ENCODE results near the gene ARID2.

ARID2 gene

GRCh38 chr12:45725631-45726602 lies 3.6 kb upstream of the ARID2 start:
- peak overlapping the region; percentile 67 for H3K4me3 ChIP-seq (ENCODE audit: low read length)
- H3K9me3 ChIP-seq (ENCODE audit: control insufficient read depth, low read length) = no peaks in the 10 kb centered on the region
- H3K27me3 ChIP-seq (ENCODE audit: control insufficient read depth, insufficient read depth, low read length) = no peaks in the 10 kb centered on the region
- peaks cover 6% of the 10 kb centered on the region for H3K4me1 ChIP-seq (ENCODE audit: control insufficient read depth, insufficient read depth, low read length)
- no peaks in the 10 kb centered on the region for H3K36me3 ChIP-seq (ENCODE audit: control insufficient read depth, insufficient read depth, low read length)
- peak overlapping the region; percentile 92 for H3K9ac ChIP-seq (ENCODE audit: low read length)

- peak overlapping the region; percentile 92 for H3K9ac ChIP-seq (ENCODE audit: low read length)
- peaks cover 6% of the 10 kb centered on the region for H3K4me1 ChIP-seq (ENCODE audit: control insufficient read depth, insufficient read depth, low read length)
Measured at GRCh38 chr12:45726603-45727300, 2.8 kb upstream of the ARID2 start.

GRCh38 chr12:45727301-45727979 lies 2.1 kb upstream of the ARID2 start:
- Histone ChIP-seq H3K9ac (ENCODE audit: low read length) (peak overlapping the region; percentile 92), H3K27me3 (ENCODE audit: control insufficient read depth, insufficient read depth, low read length) (no peaks in the 10 kb centered on the region), H3K36me3 (ENCODE audit: control insufficient read depth, insufficient read depth, low read length) (no peaks in the 10 kb centered on the region), H3K9me3 (ENCODE audit: control insufficient read depth, low read length) (no peaks in the 10 kb centered on the region), H3K4me1 (ENCODE audit: control insufficient read depth, insufficient read depth, low read length) (peaks cover 6% of the 10 kb centered on the region), H3K4me3 (ENCODE audit: low read length) (peak overlapping the region; percentile 67)

More at GRCh38 chr12:45726603-45727300, 2.8 kb upstream of the ARID2 start:
- Histone ChIP-seq H3K4me3 (ENCODE audit: low read length) (peak overlapping the region; percentile 67), H3K36me3 (ENCODE audit: control insufficient read depth, insufficient read depth, low read length) (no peaks in the 10 kb centered on the region), H3K9me3 (ENCODE audit: control insufficient read depth, low read length) (no peaks in the 10 kb centered on the region), H3K27me3 (ENCODE audit: control insufficient read depth, insufficient read depth, low read length) (no peaks in the 10 kb centered on the region)

- Histone ChIP-seq H3K4me1 (ENCODE audit: control insufficient read depth, insufficient read depth, low read length) (peaks cover 10% of the 10 kb centered on the region), H3K9me3 (ENCODE audit: control insufficient read depth, low read length) (no peaks in the 10 kb centered on the region), H3K4me3 (ENCODE audit: low read length) (peak overlapping the region; percentile 67), H3K27me3 (ENCODE audit: control insufficient read depth, insufficient read depth, low read length) (no peaks in the 10 kb centered on the region), H3K36me3 (ENCODE audit: control insufficient read depth, insufficient read depth, low read length) (no peaks in the 10 kb centered on the region), H3K9ac (ENCODE audit: low read length) (peak overlapping the region; percentile 92)
Measured at GRCh38 chr12:45727980-45728629, 1.4 kb upstream of the ARID2 start.

GRCh38 chr12:45728630-45729232 lies 775 bp upstream of the ARID2 start:
- Histone ChIP-seq H3K4me1 (ENCODE audit: control insufficient read depth, insufficient read depth, low read length) (peaks cover 10% of the 10 kb centered on the region), H3K27me3 (ENCODE audit: control insufficient read depth, insufficient read depth, low read length) (no peaks in the 10 kb centered on the region), H3K9ac (ENCODE audit: low read length) (peak overlapping the region; percentile 92), H3K36me3 (ENCODE audit: control insufficient read depth, insufficient read depth, low read length) (no peaks in the 10 kb centered on the region), H3K9me3 (ENCODE audit: control insufficient read depth, low read length) (no peaks in the 10 kb centered on the region), H3K4me3 (ENCODE audit: low read length) (peak overlapping the region; percentile 67)

GRCh38 chr12:45730084-45730347 lies 510 bp downstream of the ARID2 start:
- no peaks in the 10 kb centered on the region for H3K27me3 ChIP-seq (ENCODE audit: control insufficient read depth, insufficient read depth, low read length)
- H3K36me3 ChIP-seq (ENCODE audit: control insufficient read depth, insufficient read depth, low read length) = no peaks in the 10 kb centered on the region
- H3K4me3 ChIP-seq (ENCODE audit: low read length) = peak overlapping the region; percentile 75
- no peaks in the 10 kb centered on the region for H3K9me3 ChIP-seq (ENCODE audit: control insufficient read depth, low read length)
- peak overlapping the region; percentile 97 for H3K9ac ChIP-seq (ENCODE audit: low read length)
- peaks cover 8% of the 10 kb centered on the region for H3K4me1 ChIP-seq (ENCODE audit: control insufficient read depth, insufficient read depth, low read length)

- Histone ChIP-seq H3K9me3 (ENCODE audit: control insufficient read depth, low read length) (no peaks in the 10 kb centered on the region), H3K4me1 (ENCODE audit: control insufficient read depth, insufficient read depth, low read length) (peaks cover 4% of the 10 kb centered on the region), H3K36me3 (ENCODE audit: control insufficient read depth, insufficient read depth, low read length) (no peaks in the 10 kb centered on the region), H3K4me3 (ENCODE audit: low read length) (peak overlapping the region; percentile 66), H3K27me3 (ENCODE audit: control insufficient read depth, insufficient read depth, low read length) (no peaks in the 10 kb centered on the region), H3K9ac (ENCODE audit: low read length) (peak overlapping the region; percentile 97)
Measured at GRCh38 chr12:45730348-45731189, 1.1 kb downstream of the ARID2 start.

- Histone ChIP-seq H3K36me3 (ENCODE audit: control insufficient read depth, insufficient read depth, low read length) (no peaks in the 10 kb centered on the region), H3K4me1 (ENCODE audit: control insufficient read depth, insufficient read depth, low read length) (peaks cover 4% of the 10 kb centered on the region), H3K27me3 (ENCODE audit: control insufficient read depth, insufficient read depth, low read length) (no peaks in the 10 kb centered on the region), H3K9me3 (ENCODE audit: control insufficient read depth, low read length) (no peaks in the 10 kb centered on the region), H3K4me3 (ENCODE audit: low read length) (peak overlapping the region; percentile 62), H3K9ac (ENCODE audit: low read length) (peak overlapping the region; percentile 92)
Measured at GRCh38 chr12:45731190-45731775, 1.8 kb downstream of the ARID2 start.

GRCh38 chr12:45732250-45732649 lies 2.7 kb downstream of the ARID2 start:
- no peaks in the 10 kb centered on the region for H3K36me3 ChIP-seq (ENCODE audit: control insufficient read depth, insufficient read depth, low read length)
- peak overlapping the region; percentile 46 for H3K9ac ChIP-seq (ENCODE audit: low read length)
- H3K4me3 ChIP-seq (ENCODE audit: low read length) = peak overlapping the region; percentile 10
- peaks cover 4% of the 10 kb centered on the region for H3K4me1 ChIP-seq (ENCODE audit: control insufficient read depth, insufficient read depth, low read length)
- no peaks in the 10 kb centered on the region for H3K9me3 ChIP-seq (ENCODE audit: control insufficient read depth, low read length)
- H3K27me3 ChIP-seq (ENCODE audit: control insufficient read depth, insufficient read depth, low read length) = no peaks in the 10 kb centered on the region

- peak overlapping the region; percentile 7 for H3K9ac ChIP-seq (ENCODE audit: low read length)
- H3K4me1 ChIP-seq (ENCODE audit: control insufficient read depth, insufficient read depth, low read length) = peaks cover 4% of the 10 kb centered on the region
- no peak overlapping the region for H3K4me3 ChIP-seq (ENCODE audit: low read length)
- H3K9me3 ChIP-seq (ENCODE audit: control insufficient read depth, low read length) = no peaks in the 10 kb centered on the region
- no peaks in the 10 kb centered on the region for H3K36me3 ChIP-seq (ENCODE audit: control insufficient read depth, insufficient read depth, low read length)
- H3K27me3 ChIP-seq (ENCODE audit: control insufficient read depth, insufficient read depth, low read length) = no peaks in the 10 kb centered on the region
Measured at GRCh38 chr12:45732936-45733335, 3.4 kb downstream of the ARID2 start.
